GM10248 (cell line): Measurements from ENCODE around the gene METTL15.

ENCODE experiments used
- CTCF ChIA-PET: fragments of 300-600 bp; sonication (Branson Sonifier 250); formaldehyde crosslinking; extraction: SDS; loops from one replicate; lab custom pipeline; 2021; ENCODE audit warnings: antibody characterized with exemption; lab: Yijun Ruan, JAX
- POLR2A ChIA-PET: fragments of 350-650 bp; sonication (Branson Sonifier 250); formaldehyde crosslinking; extraction: SDS; loops from one replicate; lab custom pipeline; 2020; ENCODE audit warnings: antibody characterized with exemption; lab: Yijun Ruan, JAX
- DNase-seq: peaks from one replicate; pipeline ENCODE4 v3.0.0; 2012; ENCODE audit errors: extremely low spot score
- CTCF ChIP-seq: IDR thresholded peaks from 2 replicates; pipeline ENCODE4 v1.5.1; 2012; ENCODE audit warnings: mild to moderate bottlenecking, low read depth; ENCODE audit errors: extremely low read depth, missing control alignments, control extremely low read depth

METTL15 gene

GRCh38 chr11:28140689-28141455 lies 32.7 kb downstream of the METTL15 start:
- ChIA-PET CTCF (interaction anchor here (1.0 to 1.4 kb wide), 3 partner anchors 12 to 66 kb away, joined by 3 to 4 read pairs (median 3); no protein-coding TSS in a partner anchor), POLR2A (no interaction called here)

DNA sequence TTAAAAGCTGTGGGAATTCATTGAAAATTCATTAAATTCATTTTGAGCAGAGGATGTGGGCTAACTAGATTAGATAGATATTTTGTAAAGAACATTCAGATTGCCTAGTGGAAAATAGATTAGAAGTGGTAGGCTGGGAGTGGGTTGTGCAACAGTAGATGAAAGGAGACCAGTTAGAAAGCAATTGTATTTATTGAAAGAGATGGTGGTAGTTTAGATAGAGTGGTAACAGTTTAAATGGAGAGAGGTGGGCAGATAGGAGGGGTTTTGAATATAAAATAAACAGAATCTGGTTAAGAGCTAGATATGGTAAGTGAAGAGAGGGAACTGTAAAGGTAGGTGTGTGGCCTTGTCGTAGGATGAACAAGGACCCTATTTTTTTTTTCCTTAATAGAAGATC lies 34.5 kb downstream of the METTL15 start:
- POLR2A ChIA-PET, result no interaction called here
- TF ChIP-seq CTCF, result no peak
- CTCF ChIA-PET, result interaction anchor here (1.1 kb wide), 1 partner anchor 10 kb away, joined by 4 read pairs; no protein-coding TSS in a partner anchor
- no peak for DNase-seq

More at GRCh38 chr11:28140689-28141455, 32.7 kb downstream of the METTL15 start:
- no peak for DNase-seq
- no peak for TF ChIP-seq CTCF

- POLR2A ChIA-PET, result no interaction called here
- no peak for TF ChIP-seq CTCF
- DNase-seq, result no peak
- CTCF ChIA-PET, result no interaction called here
Observed at GRCh38 chr11:28144808-28145207, 36.6 kb downstream of the METTL15 start.

DNA sequence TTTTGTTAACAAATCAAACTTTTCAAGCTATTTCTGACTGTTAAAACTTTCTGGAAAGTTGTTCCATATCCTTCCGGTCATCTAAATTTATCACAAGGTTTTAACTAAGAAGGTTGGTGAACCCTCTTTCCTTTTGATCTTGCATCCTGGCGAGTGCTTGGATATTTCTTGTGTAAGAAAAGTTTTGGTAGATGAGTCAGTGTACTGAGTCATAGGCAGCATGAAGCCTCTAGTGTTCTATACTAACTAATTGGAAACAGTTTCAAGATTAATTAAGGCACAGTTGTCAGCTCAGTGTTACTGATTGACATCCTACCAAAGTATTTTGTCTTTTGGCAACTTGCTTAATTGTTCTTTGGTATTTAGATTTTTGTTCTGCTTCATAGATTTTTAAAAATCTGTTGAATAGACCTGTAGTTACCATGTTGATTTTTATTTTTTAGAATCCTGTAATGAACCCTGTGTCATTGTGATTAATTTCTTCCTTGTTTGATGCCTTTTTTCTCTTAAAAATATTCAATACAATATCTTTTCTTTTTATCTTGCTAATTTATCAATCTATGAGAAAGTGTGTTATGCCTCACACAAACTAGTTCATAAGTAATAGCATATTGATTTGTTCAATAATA lies 38.0 kb downstream of the METTL15 start:
- no peak for TF ChIP-seq CTCF
- no peak for DNase-seq
- ChIA-PET POLR2A (no interaction called here), CTCF (no interaction called here)

DNA sequence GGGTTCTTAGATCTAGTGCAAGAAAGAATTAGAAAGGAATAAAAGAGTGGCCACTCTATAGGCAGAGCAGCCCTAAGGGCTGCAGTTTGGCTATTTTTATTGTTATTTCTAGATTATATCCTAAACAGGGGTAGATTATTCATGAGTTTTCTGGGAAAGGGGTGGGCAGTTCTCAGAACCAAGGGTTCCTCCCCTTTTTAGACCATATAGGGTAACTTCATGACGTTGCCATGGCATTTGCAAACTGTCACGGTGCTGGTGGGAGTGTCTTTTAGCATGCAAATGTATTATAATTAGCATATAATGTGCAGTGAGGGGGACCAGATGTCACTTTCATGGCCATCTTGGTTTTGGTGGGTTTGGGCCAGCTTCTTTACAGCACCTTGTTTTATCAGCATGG lies 44.6 kb downstream of the METTL15 start:
- ChIA-PET POLR2A (no interaction called here), CTCF (interaction anchor here (1.4 kb wide), 1 partner anchor 12 kb away, joined by 3 read pairs; no protein-coding TSS in a partner anchor)
- TF ChIP-seq CTCF, result no peak
- DNase-seq, result no peak

- no peak for TF ChIP-seq CTCF
- no peak for DNase-seq
- ChIA-PET CTCF (interaction anchor here (0.8 to 1.4 kb wide), 4 partner anchors 9 to 17 kb away, joined by 3 to 5 read pairs (median 3); no protein-coding TSS in a partner anchor), POLR2A (no interaction called here)
Observed at GRCh38 chr11:28153586-28153985, 45.4 kb downstream of the METTL15 start.
